HepG2 (cell line): ENCODE results near the gene FAF2. TPM values are rescaled to one million over a fixed set of nuclear protein-coding genes. Genes with fewer than 3 reads are reported as not detected.

ENCODE experiments used
- AGO2 ChIP-seq: fragments of 200-400 bp; formaldehyde crosslinking; optimal IDR thresholded peaks from 2 replicates; pipeline ENCODE3; 2017; ENCODE audit warnings: mild to moderate bottlenecking, low read depth, low read length, moderate library complexity
- BRCA1 ChIP-seq: sonication (generic); formaldehyde crosslinking; IDR thresholded peaks from 2 replicates; pipeline ENCODE4 v1.4.0; 2020; ENCODE audit warnings: missing genetic modification reagents
- EED ChIP-seq: sonication (generic); formaldehyde crosslinking; IDR thresholded peaks from 2 replicates; pipeline ENCODE4 v1.5.0; 2020; ENCODE audit warnings: mild to moderate bottlenecking, missing genetic modification reagents
- FOXK1 ChIP-seq: sonication (generic); formaldehyde crosslinking; IDR thresholded peaks from 2 replicates; pipeline ENCODE4 v1.4.0; 2020; ENCODE audit warnings: low read depth, missing genetic modification reagents, borderline replicate concordance
- HIVEP1 ChIP-seq: sonication (generic); formaldehyde crosslinking; IDR thresholded peaks from 2 replicates; pipeline ENCODE4 v1.4.0; 2020; ENCODE audit warnings: mild to moderate bottlenecking, missing genetic modification reagents
- HNRNPLL ChIP-seq: fragments of 200-400 bp; formaldehyde crosslinking; IDR thresholded peaks from 2 replicates; pipeline ENCODE4 v1.6.1; 2017; ENCODE audit warnings: mild to moderate bottlenecking, low read depth, low read length; ENCODE audit not compliant: poor library complexity, severe bottlenecking
- ISX ChIP-seq: sonication (generic); formaldehyde crosslinking; conservative IDR thresholded peaks from 2 replicates; pipeline ENCODE4 v1.5.0; 2020; ENCODE audit warnings: missing genetic modification reagents
- KDM2A ChIP-seq: sonication (generic); formaldehyde crosslinking; IDR thresholded peaks from 2 replicates; pipeline ENCODE4 v1.4.0; 2020; ENCODE audit warnings: low read depth, missing genetic modification reagents, borderline replicate concordance
- KDM3A ChIP-seq: IDR thresholded peaks from 2 replicates; pipeline ENCODE4 v1.6.1; 2018; ENCODE audit warnings: low read depth, missing compliant biosample characterization
- KLF13 ChIP-seq: sonication (generic); formaldehyde crosslinking; IDR thresholded peaks from 2 replicates; pipeline ENCODE4 v1.4.0; 2020; ENCODE audit warnings: mild to moderate bottlenecking, missing genetic modification reagents
- KLF15 ChIP-seq: sonication (generic); formaldehyde crosslinking; IDR thresholded peaks from 2 replicates; pipeline ENCODE4 v1.8.1; 2023; ENCODE audit warnings: borderline replicate concordance, mild to moderate bottlenecking, inconsistent platforms, missing genetic modification reagents, mixed read lengths
- NFKB2 ChIP-seq: sonication (generic); formaldehyde crosslinking; IDR thresholded peaks from 2 replicates; pipeline ENCODE4 v1.4.0; 2020; ENCODE audit warnings: missing genetic modification reagents, borderline replicate concordance
- NKX3-1 ChIP-seq: sonication (generic); formaldehyde crosslinking; IDR thresholded peaks from 2 replicates; pipeline ENCODE4 v1.5.0; 2020; ENCODE audit warnings: missing genetic modification reagents
- NRL ChIP-seq: sonication (generic); formaldehyde crosslinking; IDR thresholded peaks from 2 replicates; pipeline ENCODE4 v1.5.0; 2020; ENCODE audit warnings: missing genetic modification reagents, mild to moderate bottlenecking, moderate library complexity, borderline replicate concordance
- RFXANK ChIP-seq: IDR thresholded peaks from 2 replicates; pipeline ENCODE4 v1.6.1; 2016
- SMARCE1 ChIP-seq: fragments of 450-650 bp; IDR thresholded peaks from 2 replicates; pipeline ENCODE4 v1.6.1; 2017; ENCODE audit warnings: borderline replicate concordance
- THAP11 ChIP-seq: IDR thresholded peaks from 2 replicates; pipeline ENCODE4 v1.6.1; 2016; ENCODE audit warnings: missing biosample characterization, missing genetic modification reagents
- ZBTB2 ChIP-seq: sonication (generic); formaldehyde crosslinking; IDR thresholded peaks from 2 replicates; pipeline ENCODE4 v1.8.0; 2022; ENCODE audit warnings: low read depth, missing genetic modification reagents
- ZBTB20 ChIP-seq: sonication (generic); formaldehyde crosslinking; IDR thresholded peaks from 2 replicates; pipeline ENCODE4 v1.8.1; 2023; ENCODE audit warnings: missing genetic modification reagents, low read depth, mild to moderate bottlenecking, borderline replicate concordance
- ZFP36L2 ChIP-seq: sonication (generic); formaldehyde crosslinking; IDR thresholded peaks from 2 replicates; pipeline ENCODE4 v1.4.0; 2020; ENCODE audit warnings: missing genetic modification reagents
- ZGPAT ChIP-seq: IDR thresholded peaks from 2 replicates; pipeline ENCODE4 v1.6.1; 2016; ENCODE audit warnings: mild to moderate bottlenecking
- ZNF275 ChIP-seq: sonication (generic); formaldehyde crosslinking; IDR thresholded peaks from 2 replicates; pipeline ENCODE4 v1.8.0; 2022; ENCODE audit warnings: missing genetic modification reagents, mild to moderate bottlenecking, inconsistent platforms, borderline replicate concordance
- ZNF614 ChIP-seq: IDR thresholded peaks from 2 replicates; pipeline ENCODE4 v1.6.1; 2018; ENCODE audit warnings: missing biosample characterization, missing genetic modification reagents, inconsistent platforms, borderline replicate concordance
- ZNF615 ChIP-seq: sonication (generic); formaldehyde crosslinking; IDR thresholded peaks from 2 replicates; pipeline ENCODE4 v1.5.0; 2020; ENCODE audit warnings: mild to moderate bottlenecking, missing genetic modification reagents, borderline replicate concordance
- ZNF770 ChIP-seq: sonication (generic); formaldehyde crosslinking; IDR thresholded peaks from 2 replicates; pipeline ENCODE4 v1.5.0; 2020; ENCODE audit warnings: mild to moderate bottlenecking, missing genetic modification reagents
- polyA plus RNA-seq, 8 experiments: library from polyadenylated mRNA; depleted of rRNA in 3 of 8; stranded (reverse) in 7 of 8; unstranded in 1 of 8; fragments of >200 nt; fragmentation: Illumina TruSeq in 4 of 8; extraction: Trizol in 4 of 8; gene quantifications; 2 replicates each; pipeline versions ENCODE4 v1.2.1 to v1.2.3, GENCODE V29; 2011 to 2016; ENCODE audit warnings: low read depth in 4 of 8, missing spikeins in 1 of 8, mixed read lengths in 1 of 8; ENCODE audit not compliant: insufficient read depth in 1 of 8
- total RNA-seq, 5 experiments: library from RNA; depleted of rRNA; stranded (reverse); fragments of >200 nt; fragmentation: Illumina TruSeq; extraction: Trizol; gene quantifications; 2 replicates each; pipeline ENCODE4 v1.2.3, GENCODE V29; 2016; ENCODE audit warnings: low read depth in 1 of 5

FAF2 gene
- total and polyA plus RNA-seq, 2 of the 13 experiments (the other 11 are each of a cell fraction or from before 2014, with no cell fraction given): 27.8 to 34.3 TPM

- TF ChIP-seq EED: peak; percentile 21; the same call in 1 of the 2 replicates
- TF ChIP-seq ZBTB20: no peak
- TF ChIP-seq ZBTB2 (CRISPR knock-in tag): peak; percentile 5; the same call in 1 of the 2 replicates
- TF ChIP-seq FOXK1 (CRISPR knock-in tag): no peak
- 0 out of 2 replicates have a peak, but pooled peaks have one; percentile 15 for TF ChIP-seq ZNF615 (CRISPR knock-in tag)
- no peak for TF ChIP-seq SMARCE1
- peak; percentile 61 for TF ChIP-seq HNRNPLL
- 0 out of 2 replicates have a peak, but pooled peaks have one; percentile 23 for TF ChIP-seq NFKB2 (CRISPR knock-in tag)
- TF ChIP-seq THAP11 (CRISPR knock-in tag): no peak
- TF ChIP-seq KLF15 (CRISPR knock-in tag): no peak
- peak; percentile 50 for TF ChIP-seq AGO2
- 0 out of 2 replicates have a peak, but pooled peaks have one; percentile 62 for TF ChIP-seq ISX (CRISPR knock-in tag)
- no peak for TF ChIP-seq BRCA1 (CRISPR knock-in tag)
- no peak for TF ChIP-seq ZNF275 (CRISPR knock-in tag)
- TF ChIP-seq RFXANK: no peak
- no peak for TF ChIP-seq ZGPAT (CRISPR knock-in tag)
- TF ChIP-seq NKX3-1 (CRISPR knock-in tag): peak; percentile 56
- no peak for TF ChIP-seq KDM2A (CRISPR knock-in tag)
- no peak for TF ChIP-seq NRL (CRISPR knock-in tag)
- no peak for TF ChIP-seq KDM3A (CRISPR knock-in tag)
- no peak for TF ChIP-seq KLF13 (CRISPR knock-in tag)
- TF ChIP-seq ZFP36L2 (CRISPR knock-in tag): no peak
- TF ChIP-seq ZNF770 (CRISPR knock-in tag): peak; percentile 21; the same call in 1 of the 2 replicates
- TF ChIP-seq ZNF614: no peak
- TF ChIP-seq HIVEP1: no peak
Observed at GRCh38 chr5:176447591-176447977, 601 bp upstream of the FAF2 start (continued).
